ENCODE measurements around the gene C22orf39.

The C22orf39 gene

DNA sequence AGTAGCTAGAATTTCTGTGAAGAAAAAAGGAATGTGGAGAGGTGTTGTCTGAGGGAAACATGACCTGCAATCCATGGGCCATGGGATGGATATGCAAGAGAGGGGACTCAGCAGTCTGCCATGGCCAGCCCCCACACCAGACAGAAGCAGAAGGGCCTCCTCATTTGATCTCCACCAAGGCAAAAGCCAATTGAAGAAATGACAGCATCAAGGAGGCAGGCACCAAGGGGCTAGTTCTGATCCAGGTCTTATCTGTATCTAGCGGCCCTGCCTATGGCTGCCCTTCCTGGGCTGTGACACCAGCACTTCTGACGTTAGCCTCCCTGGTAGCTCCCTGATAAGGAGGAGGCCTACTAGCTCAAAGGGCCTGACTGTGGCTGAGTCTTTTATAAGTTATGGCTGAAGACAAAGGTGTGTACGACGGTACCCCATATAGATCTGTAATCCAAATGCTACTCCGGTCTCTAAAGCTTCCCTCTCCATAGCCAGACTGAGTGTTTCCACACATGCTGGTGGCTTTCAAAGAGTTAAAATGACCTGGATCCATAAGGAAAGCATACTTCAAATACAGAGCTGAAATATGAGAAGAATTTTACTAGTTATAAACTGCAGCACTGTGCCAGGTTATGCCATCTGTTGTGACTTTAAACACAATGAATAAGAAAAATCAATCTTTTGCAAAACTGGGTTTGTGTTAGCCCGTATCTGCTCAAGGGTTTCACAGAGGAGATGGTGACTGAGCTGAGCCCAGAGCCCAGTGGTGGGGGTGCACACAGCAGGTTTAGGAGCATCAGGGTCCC, 50.4 kb downstream of the C22orf39 start:
- TF ChIP-seq GATA2 (IDR thresholded peaks at IDR 0.05; ENCODE audit: low read depth, low read length): no peak
- no peak for TF ChIP-seq GATA3 (IDR thresholded peaks at IDR 0.05; ENCODE audit: low read depth, low read length)

DNA sequence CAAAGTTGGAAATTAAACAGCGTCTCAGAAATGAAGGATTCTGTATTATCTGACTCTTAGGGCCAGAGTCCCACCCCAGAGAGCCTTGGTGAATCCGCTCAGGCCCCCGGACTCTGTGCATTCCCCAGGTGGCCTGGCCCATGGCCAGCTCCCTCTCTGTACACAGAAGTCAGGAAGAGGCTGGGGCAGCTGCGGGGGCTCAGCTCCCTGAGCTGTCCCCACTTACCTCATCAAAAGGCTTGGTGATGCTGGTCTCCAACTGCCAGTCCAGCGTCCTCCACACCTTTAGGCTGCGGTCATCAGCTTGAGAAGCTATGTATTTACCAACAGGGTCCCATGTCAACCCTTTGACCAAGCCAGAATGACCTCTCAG, 51.0 kb downstream of the C22orf39 start:
- TF ChIP-seq GATA3 (IDR thresholded peaks at IDR 0.05; ENCODE audit: low read depth, low read length) (no peak), GATA2 (IDR thresholded peaks at IDR 0.05; ENCODE audit: low read depth, low read length) (no peak)

DNA sequence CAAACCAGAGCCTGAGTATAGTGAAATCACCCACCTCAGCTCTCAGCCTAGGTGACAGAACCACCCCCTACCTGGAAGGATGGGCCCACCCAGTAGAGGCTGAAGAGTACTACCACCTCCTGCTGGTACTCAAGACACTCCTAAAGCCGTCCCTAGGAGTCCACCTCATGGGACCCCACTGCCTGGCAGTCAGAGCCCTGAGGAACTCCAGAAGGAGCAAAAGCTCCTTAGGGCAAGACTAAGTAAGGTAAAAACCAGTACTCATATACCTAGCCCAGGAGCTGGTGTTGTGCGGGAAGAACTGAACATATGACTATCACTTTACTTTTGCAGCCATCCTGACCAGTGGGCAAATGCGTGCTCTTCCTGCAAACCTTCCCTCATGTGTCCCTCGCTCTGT, 52.2 kb downstream of the C22orf39 start:
- no peak for TF ChIP-seq GATA2 (IDR thresholded peaks at IDR 0.05; ENCODE audit: low read depth, low read length)
- TF ChIP-seq GATA3 (IDR thresholded peaks at IDR 0.05; ENCODE audit: low read depth, low read length): no peak

DNA sequence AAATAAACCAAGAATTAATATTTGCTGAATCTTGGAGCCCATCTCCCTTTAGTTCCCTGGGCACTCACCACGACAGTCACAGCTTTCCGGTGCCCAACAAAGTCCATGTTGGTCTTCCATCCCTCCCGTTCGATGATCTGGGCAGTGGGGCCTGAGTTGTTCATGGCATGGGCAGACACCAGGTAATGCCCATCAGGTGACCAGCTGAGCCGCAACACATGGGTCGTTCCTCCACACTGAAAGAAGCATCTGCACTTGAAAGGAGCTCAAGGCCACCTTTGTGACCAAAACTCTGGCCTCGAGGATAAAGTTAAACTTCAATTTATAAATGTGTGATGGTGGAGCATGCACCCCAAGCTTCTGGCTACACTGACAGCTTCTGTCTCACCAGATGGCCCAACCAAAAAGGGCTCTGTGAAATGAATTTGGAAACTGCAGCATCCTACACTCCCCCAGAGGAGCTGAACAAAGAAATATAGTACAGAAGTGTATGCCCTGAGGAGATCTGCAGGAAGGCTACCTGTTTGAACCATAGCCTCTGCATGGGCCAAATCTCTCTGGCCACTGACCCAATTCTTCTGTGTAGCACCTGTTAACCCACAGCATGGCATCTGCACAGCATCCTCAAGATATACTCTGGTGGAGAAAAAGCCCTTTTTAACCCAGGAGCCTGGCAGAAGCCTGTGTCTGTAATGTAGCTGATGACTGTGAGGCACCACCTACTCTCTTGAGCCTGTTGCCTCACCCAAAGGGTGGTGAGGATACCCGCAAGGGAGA, 53.0 kb downstream of the C22orf39 start:
- no peak for TF ChIP-seq GATA3 (IDR thresholded peaks at IDR 0.05; ENCODE audit: low read depth, low read length)

DNA sequence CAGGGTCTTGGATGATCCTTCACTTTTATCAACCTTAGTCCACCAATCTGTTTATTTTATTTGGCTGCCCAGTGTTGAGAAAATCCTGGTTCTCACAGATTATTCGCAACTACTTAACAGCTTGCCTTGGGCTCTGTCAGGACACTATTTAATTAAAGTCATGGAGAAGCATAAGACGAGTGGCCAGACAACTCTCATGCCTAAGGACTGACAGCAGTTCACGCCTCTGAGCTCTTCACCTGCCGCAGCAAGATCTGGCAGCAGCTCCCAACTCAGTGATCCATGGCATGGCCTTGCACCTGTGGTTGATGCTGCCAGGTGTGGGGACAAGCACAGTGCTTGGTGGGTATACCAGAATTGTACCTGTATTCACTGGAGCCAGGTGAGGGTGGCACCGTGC, 53.8 kb downstream of the C22orf39 start:
- TF ChIP-seq GATA3 (IDR thresholded peaks at IDR 0.05; ENCODE audit: low read depth, low read length) (no peak), GATA2 (IDR thresholded peaks at IDR 0.05; ENCODE audit: low read depth, low read length) (no peak)
